GM21526 (cell line): ENCODE results near the gene CCDC187.
"Not testable (repeated sequence)": the region's sequence is repeated elsewhere in the genome, so short reads cannot be mapped to it uniquely, and the experiment has no call there.

Source experiments
- ATAC-seq: cut with Tn5 transposase; IDR thresholded peaks from one replicate; pipeline ENCODE4 v1.9.1; 2021; ENCODE audit warnings: moderate library complexity; ENCODE audit not compliant: unreplicated experiment, low FRiP score

Gene CCDC187

GRCh38 chr9:136246849-136247550 lies 56.9 kb downstream of the CCDC187 start:
- no peak for ATAC-seq

- peak; percentile 46 for ATAC-seq
Measured at GRCh38 chr9:136245219-136246150, 58.4 kb downstream of the CCDC187 start, which contains the start of gene QSOX2. TSS of gene QSOX2 (minus strand) at chr9:136245812. CDS start at chr9:136245803, 9 bp downstream.

- no peak for ATAC-seq
Measured at GRCh38 chr9:136244969-136245218, 59.0 kb downstream of the CCDC187 start.

GRCh38 chr9:136244122-136244968 lies 59.5 kb downstream of the CCDC187 start:
- no peak for ATAC-seq

- no peak for ATAC-seq
Measured at GRCh38 chr9:136243631-136244030, 60.3 kb downstream of the CCDC187 start.

- no peak for ATAC-seq
Measured at GRCh38 chr9:136242918-136243525, 60.9 kb downstream of the CCDC187 start.

GRCh38 chr9:136242248-136242647 lies 61.6 kb downstream of the CCDC187 start:
- no peak for ATAC-seq

GRCh38 chr9:136241542-136241941 lies 62.4 kb downstream of the CCDC187 start:
- ATAC-seq = no peak

- no peak for ATAC-seq
Measured at GRCh38 chr9:136240941-136241340, 63.0 kb downstream of the CCDC187 start.

- ATAC-seq = no peak
Measured at GRCh38 chr9:136239983-136240330, 63.9 kb downstream of the CCDC187 start.

- no peak for ATAC-seq
Measured at GRCh38 chr9:136239135-136239982, 64.5 kb downstream of the CCDC187 start.

GRCh38 chr9:136238342-136238732 lies 65.6 kb downstream of the CCDC187 start:
- no peak for ATAC-seq

- ATAC-seq = no peak
Measured at GRCh38 chr9:136237486-136238341, 66.2 kb downstream of the CCDC187 start.

- ATAC-seq = not testable (repeated sequence)
Measured at GRCh38 chr9:136236471-136237410, 67.2 kb downstream of the CCDC187 start.

GRCh38 chr9:136235709-136236455 lies 68.0 kb downstream of the CCDC187 start:
- ATAC-seq = no peak

- no peak for ATAC-seq
Measured at GRCh38 chr9:136235171-136235570, 68.7 kb downstream of the CCDC187 start.

GRCh38 chr9:136234597-136234996 lies 69.3 kb downstream of the CCDC187 start:
- no peak for ATAC-seq
